Measurements from ENCODE around the gene ZC3H6.
"Not testable (repeated sequence)": the region's sequence is repeated elsewhere in the genome, so short reads cannot be mapped to it uniquely, and the experiment has no call there.

Gene ZC3H6

GRCh38 chr2:112275887-112276773, 733 bp downstream of the ZC3H6 start:
- peak; percentile 91 for DNase-seq (ENCODE audit: low spot score)

GRCh38 chr2:112276954-112277353, 1.6 kb downstream of the ZC3H6 start:
- DNase-seq (ENCODE audit: low spot score) = no peak

- no peak for DNase-seq (ENCODE audit: low spot score)
These were observed 2.3 kb downstream of the ZC3H6 start for GRCh38 chr2:112277596-112278220.

GRCh38 chr2:112282066-112282465, 6.7 kb downstream of the ZC3H6 start:
- not testable (repeated sequence) for DNase-seq (ENCODE audit: low spot score)

GRCh38 chr2:112283535-112283934, 8.1 kb downstream of the ZC3H6 start:
- DNase-seq (ENCODE audit: low spot score) = not testable (repeated sequence)

- no peak for DNase-seq (ENCODE audit: low spot score)
These were observed 14.7 kb downstream of the ZC3H6 start for GRCh38 chr2:112290088-112290487.

- DNase-seq (ENCODE audit: low spot score) = no peak
These were observed 15.3 kb downstream of the ZC3H6 start for GRCh38 chr2:112290648-112291047.

- no peak for DNase-seq (ENCODE audit: low spot score)
These were observed 18.4 kb downstream of the ZC3H6 start for GRCh38 chr2:112293636-112294401.

- no peak for DNase-seq (ENCODE audit: low spot score)
These were observed 20.1 kb downstream of the ZC3H6 start for GRCh38 chr2:112295407-112296078.

- no peak for DNase-seq (ENCODE audit: low spot score)
These were observed 21.0 kb downstream of the ZC3H6 start for GRCh38 chr2:112296407-112296806.

GRCh38 chr2:112301171-112301584, 25.8 kb downstream of the ZC3H6 start:
- no peak for DNase-seq (ENCODE audit: low spot score)

GRCh38 chr2:112301973-112302372, 26.6 kb downstream of the ZC3H6 start:
- no peak for DNase-seq (ENCODE audit: low spot score)

- no peak for DNase-seq (ENCODE audit: low spot score)
These were observed 29.0 kb downstream of the ZC3H6 start for GRCh38 chr2:112304298-112304941.

GRCh38 chr2:112305132-112305531, 29.7 kb downstream of the ZC3H6 start:
- no peak for DNase-seq (ENCODE audit: low spot score)

- no peak for DNase-seq (ENCODE audit: low spot score)
These were observed 35.5 kb downstream of the ZC3H6 start for GRCh38 chr2:112310906-112311305.

- no peak for DNase-seq (ENCODE audit: low spot score)
These were observed 36.5 kb downstream of the ZC3H6 start for GRCh38 chr2:112311932-112312331.

- no peak for DNase-seq (ENCODE audit: low spot score)
These were observed 37.4 kb downstream of the ZC3H6 start for GRCh38 chr2:112312821-112313220.

- DNase-seq (ENCODE audit: low spot score) = no peak
These were observed 39.5 kb downstream of the ZC3H6 start for GRCh38 chr2:112314856-112315255.

- no peak for DNase-seq (ENCODE audit: low spot score)
These were observed 42.1 kb downstream of the ZC3H6 start for GRCh38 chr2:112317303-112318158.

GRCh38 chr2:112318515-112318914, 43.1 kb downstream of the ZC3H6 start:
- no peak for DNase-seq (ENCODE audit: low spot score)

Measured in iPS-NIHi11 (cell line).